ENCODE data around the gene ATG9B.

GRCh38 chr7:150976529-150977381, 47.5 kb downstream of the ATG9B start:
- TF ChIP-seq CTCF (IDR thresholded peaks at IDR 0.05) (no peak), POLR2AphosphoS5 (IDR thresholded peaks at IDR 0.05; ENCODE audit: low read depth, low read length) (no peak)
- TF ChIP-seq, protein P1, sequence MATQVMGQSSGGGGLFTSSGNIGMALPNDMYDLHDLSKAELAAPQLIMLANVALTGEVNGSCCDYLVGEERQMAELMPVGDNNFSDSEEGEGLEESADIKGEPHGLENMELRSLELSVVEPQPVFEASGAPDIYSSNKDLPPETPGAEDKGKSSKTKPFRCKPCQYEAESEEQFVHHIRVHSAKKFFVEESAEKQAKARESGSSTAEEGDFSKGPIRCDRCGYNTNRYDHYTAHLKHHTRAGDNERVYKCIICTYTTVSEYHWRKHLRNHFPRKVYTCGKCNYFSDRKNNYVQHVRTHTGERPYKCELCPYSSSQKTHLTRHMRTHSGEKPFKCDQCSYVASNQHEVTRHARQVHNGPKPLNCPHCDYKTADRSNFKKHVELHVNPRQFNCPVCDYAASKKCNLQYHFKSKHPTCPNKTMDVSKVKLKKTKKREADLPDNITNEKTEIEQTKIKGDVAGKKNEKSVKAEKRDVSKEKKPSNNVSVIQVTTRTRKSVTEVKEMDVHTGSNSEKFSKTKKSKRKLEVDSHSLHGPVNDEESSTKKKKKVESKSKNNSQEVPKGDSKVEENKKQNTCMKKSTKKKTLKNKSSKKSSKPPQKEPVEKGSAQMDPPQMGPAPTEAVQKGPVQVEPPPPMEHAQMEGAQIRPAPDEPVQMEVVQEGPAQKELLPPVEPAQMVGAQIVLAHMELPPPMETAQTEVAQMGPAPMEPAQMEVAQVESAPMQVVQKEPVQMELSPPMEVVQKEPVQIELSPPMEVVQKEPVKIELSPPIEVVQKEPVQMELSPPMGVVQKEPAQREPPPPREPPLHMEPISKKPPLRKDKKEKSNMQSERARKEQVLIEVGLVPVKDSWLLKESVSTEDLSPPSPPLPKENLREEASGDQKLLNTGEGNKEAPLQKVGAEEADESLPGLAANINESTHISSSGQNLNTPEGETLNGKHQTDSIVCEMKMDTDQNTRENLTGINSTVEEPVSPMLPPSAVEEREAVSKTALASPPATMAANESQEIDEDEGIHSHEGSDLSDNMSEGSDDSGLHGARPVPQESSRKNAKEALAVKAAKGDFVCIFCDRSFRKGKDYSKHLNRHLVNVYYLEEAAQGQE (IDR thresholded peaks at IDR 0.05; ENCODE audit: insufficient read depth in 1 of 2, low read depth in 2 of 2, low read length in 1 of 2) = no peak

All from Panc1 (cell line).